Measurements from ENCODE around the gene OR52E2. TPM values are rescaled to one million over a fixed set of nuclear protein-coding genes. Genes with fewer than 3 reads are reported as not detected.

Gene OR52E2
- total RNA-seq, 1 donor from 2014 or later = not detected

DNA sequence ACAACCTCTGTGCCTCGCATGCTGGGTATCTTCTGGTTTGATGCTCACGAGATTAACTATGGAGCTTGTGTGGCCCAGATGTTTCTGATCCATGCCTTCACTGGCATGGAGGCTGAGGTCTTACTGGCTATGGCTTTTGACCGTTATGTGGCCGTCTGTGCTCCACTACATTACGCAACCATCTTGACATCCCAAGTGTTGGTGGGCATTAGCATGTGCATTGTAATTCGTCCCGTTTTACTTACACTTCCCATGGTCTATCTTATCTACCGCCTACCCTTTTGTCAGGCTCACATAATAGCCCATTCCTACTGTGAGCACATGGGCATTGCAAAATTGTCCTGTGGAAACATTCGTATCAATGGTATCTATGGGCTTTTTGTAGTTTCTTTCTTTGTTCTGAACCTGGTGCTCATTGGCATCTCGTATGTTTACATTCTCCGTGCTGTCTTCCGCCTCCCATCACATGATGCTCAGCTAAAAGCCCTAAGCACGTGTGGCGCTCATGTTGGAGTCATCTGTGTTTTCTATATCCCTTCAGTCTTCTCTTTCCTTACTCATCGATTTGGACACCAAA lies 12.6 kb downstream of the OR52E2 start:
- Histone ChIP-seq H4K20me1 (ENCODE audit: low read depth) (no peaks in the 10 kb centered on the region), H2AFZ (replicated peaks) (no peak overlapping the region), H3K9me3 (ENCODE audit: low read depth) (no peaks in the 10 kb centered on the region), H3K36me3 (no peaks in the 10 kb centered on the region), H3F3A (ENCODE audit: low read depth) (no peaks in the 10 kb centered on the region), H3K4me3 (no peak overlapping the region), H3K27me3 (no peaks in the 10 kb centered on the region), H3K4me2 (no peak overlapping the region), H3K79me2 (ENCODE audit: low read depth) (no peaks in the 10 kb centered on the region), H3K27ac (no peak overlapping the region), H3K9ac (no peak overlapping the region), H3K4me1 (no peaks in the 10 kb centered on the region)
- Mint-ChIP-seq H3K27me3 (ENCODE audit: insufficient read depth, low read depth) (no peaks in the 10 kb centered on the region), H3K27ac (no peak overlapping the region), H3K36me3 (no peaks in the 10 kb centered on the region), H3K9me3 (no peaks in the 10 kb centered on the region), H3K4me1 (peaks cover 7% of the 10 kb centered on the region), H3K4me3 (no peak overlapping the region)
- DNase-seq (ENCODE audit: low spot score) = no peak
- no peak for TF ChIP-seq CTCF (IDR thresholded peaks at IDR 0.05)
- no peak for TF ChIP-seq EZH2 (IDR thresholded peaks at IDR 0.05)
- TF ChIP-seq EZH2phosphoT487 (IDR thresholded peaks at IDR 0.05) = no peak

DNA sequence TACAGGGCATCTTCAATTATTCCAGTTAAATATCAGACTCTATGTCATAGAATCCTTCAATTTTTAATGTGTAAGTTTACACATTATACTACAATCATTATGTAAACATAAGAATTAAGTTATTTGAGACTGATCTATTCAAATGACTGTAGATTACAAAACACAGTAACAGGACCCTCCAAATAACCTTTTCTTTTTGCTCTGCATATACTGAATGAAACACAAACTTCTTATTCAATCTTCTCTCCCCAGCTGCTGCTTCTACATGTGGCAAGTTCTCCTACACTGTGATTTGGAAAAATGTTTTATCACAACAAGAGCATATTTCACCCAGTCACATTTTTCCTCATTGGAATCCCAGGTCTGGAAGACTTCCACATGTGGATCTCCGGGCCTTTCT lies 13.2 kb downstream of the OR52E2 start, which contains the start of gene OR52J3:
TSS of gene OR52J3 (plus strand) at position 301 of the 400 bp plus-strand sequence. CDS start at position 301, 0 bp downstream.
- no peaks in the 10 kb centered on the region for H3K9me3 ChIP-seq (ENCODE audit: low read depth)
- H3K27ac Mint-ChIP-seq = no peak within 1 kb of the TSS
- no peak for TF ChIP-seq CTCF (IDR thresholded peaks at IDR 0.05)
- no peak for TF ChIP-seq EZH2phosphoT487 (IDR thresholded peaks at IDR 0.05)
- no peak for TF ChIP-seq EZH2 (IDR thresholded peaks at IDR 0.05)
- H3K36me3 Mint-ChIP-seq = no peaks in the 10 kb centered on the region
- no peaks in the 10 kb centered on the region for H3K36me3 ChIP-seq
- no peaks in the 10 kb centered on the region for H3K9me3 Mint-ChIP-seq
- H3K79me2 ChIP-seq (ENCODE audit: low read depth) = no peaks in the 10 kb centered on the region
- H3K4me3 ChIP-seq = no peak within 1 kb of the TSS
- H3K4me1 ChIP-seq = no peaks in the 10 kb centered on the region
- H3K4me1 Mint-ChIP-seq = peaks cover 7% of the 10 kb centered on the region
- H3F3A ChIP-seq (ENCODE audit: low read depth) = no peaks in the 10 kb centered on the region
- H2AFZ ChIP-seq (replicated peaks) = no peak within 1 kb of the TSS
- H3K4me3 Mint-ChIP-seq = no peak within 1 kb of the TSS
- no peak within 1 kb of the TSS for H3K9ac ChIP-seq
- no peak within 1 kb of the TSS for H3K4me2 ChIP-seq
- no peaks in the 10 kb centered on the region for H3K27me3 ChIP-seq
- no peaks in the 10 kb centered on the region for H3K27me3 Mint-ChIP-seq (ENCODE audit: insufficient read depth, low read depth)
- no peaks in the 10 kb centered on the region for H4K20me1 ChIP-seq (ENCODE audit: low read depth)
- H3K27ac ChIP-seq = no peak within 1 kb of the TSS
- DNase-seq (ENCODE audit: low spot score) = no peak

GRCh38 chr11:5043380-5043779 lies 16.0 kb downstream of the OR52E2 start:
- H3K9me3 Mint-ChIP-seq = no peaks in the 10 kb centered on the region
- Histone ChIP-seq H3K4me2 (no peak overlapping the region), H3K4me1 (no peaks in the 10 kb centered on the region), H3K79me2 (ENCODE audit: low read depth) (no peaks in the 10 kb centered on the region), H3K36me3 (no peaks in the 10 kb centered on the region), H3K9me3 (ENCODE audit: low read depth) (no peaks in the 10 kb centered on the region), H2AFZ (replicated peaks) (no peak overlapping the region), H3K9ac (no peak overlapping the region), H3K4me3 (no peak overlapping the region), H3F3A (ENCODE audit: low read depth) (no peaks in the 10 kb centered on the region), H3K27ac (no peak overlapping the region), H4K20me1 (ENCODE audit: low read depth) (no peaks in the 10 kb centered on the region), H3K27me3 (no peaks in the 10 kb centered on the region)
- no peak overlapping the region for H3K4me3 Mint-ChIP-seq
- H3K36me3 Mint-ChIP-seq = no peaks in the 10 kb centered on the region
- H3K27ac Mint-ChIP-seq = no peak overlapping the region
- no peak for TF ChIP-seq EZH2phosphoT487 (IDR thresholded peaks at IDR 0.05)
- no peak for TF ChIP-seq CTCF (IDR thresholded peaks at IDR 0.05)
- no peak for TF ChIP-seq EZH2 (IDR thresholded peaks at IDR 0.05)
- no peak for DNase-seq (ENCODE audit: low spot score)
- peaks cover 7% of the 10 kb centered on the region for H3K4me1 Mint-ChIP-seq
- no peaks in the 10 kb centered on the region for H3K27me3 Mint-ChIP-seq (ENCODE audit: insufficient read depth, low read depth)
